RKO (cell line): ENCODE results near the gene NEB.

ENCODE experiments used
- DNase-seq: peaks from one replicate; pipeline ENCODE4 v3.0.0-alpha.2; 2016; ENCODE audit warnings: low spot score

The NEB gene

GRCh38 chr2:151733771-151734672 is at the start of gene NEB:
Gene NEB, minus strand, starts transcription at chr2:151734476. Its CDS starts 1,320 bp downstream, at chr2:151733156.
- no peak for DNase-seq

GRCh38 chr2:151783133-151783520 is 48.9 kb upstream of the NEB start:
- DNase-seq: no peak

GRCh38 chr2:151782378-151783132 is 48.3 kb upstream of the NEB start:
- DNase-seq: peak; percentile 7

- DNase-seq: no peak
These were observed 47.4 kb upstream of the NEB start for GRCh38 chr2:151781642-151782041.

GRCh38 chr2:151780938-151781337 is 46.7 kb upstream of the NEB start:
- DNase-seq: no peak

- no peak for DNase-seq
These were observed 43.7 kb upstream of the NEB start for GRCh38 chr2:151777935-151778334.

GRCh38 chr2:151777487-151777886 is 43.2 kb upstream of the NEB start:
- peak; percentile 15 for DNase-seq

- DNase-seq: no peak
These were observed 42.1 kb upstream of the NEB start for GRCh38 chr2:151776367-151776766.

- DNase-seq: peak; percentile 10
These were observed 40.9 kb upstream of the NEB start for GRCh38 chr2:151775057-151775740.

GRCh38 chr2:151774506-151774905 is 40.2 kb upstream of the NEB start:
- peak; percentile 49 for DNase-seq

GRCh38 chr2:151771599-151772358 is 37.5 kb upstream of the NEB start:
- DNase-seq: no peak

- no peak for DNase-seq
These were observed 36.7 kb upstream of the NEB start for GRCh38 chr2:151770995-151771394.

- no peak for DNase-seq
These were observed 35.3 kb upstream of the NEB start for GRCh38 chr2:151769606-151770005.

- DNase-seq: peak; percentile 5
These were observed 33.3 kb upstream of the NEB start for GRCh38 chr2:151767536-151767935.

GRCh38 chr2:151766437-151767153 is 32.3 kb upstream of the NEB start:
- no peak for DNase-seq

- DNase-seq: no peak
These were observed 31.6 kb upstream of the NEB start for GRCh38 chr2:151765760-151766410.

GRCh38 chr2:151762694-151763093 is 28.4 kb upstream of the NEB start:
- no peak for DNase-seq

- no peak for DNase-seq
These were observed 27.4 kb upstream of the NEB start for GRCh38 chr2:151761687-151762086.

- DNase-seq: no peak
These were observed 26.9 kb upstream of the NEB start for GRCh38 chr2:151761193-151761592.

GRCh38 chr2:151760139-151760650 is 25.9 kb upstream of the NEB start:
- no peak for DNase-seq
